ENCODE results near the gene SHCBP1. TPM values are rescaled to one million over a fixed set of nuclear protein-coding genes. Genes with fewer than 3 reads are reported as not detected.

SHCBP1 gene
- total and polyA plus RNA-seq, 9 of the 15 experiments (the other 6 are each of a cell fraction or from before 2014, with no cell fraction given): 6.2 to 29.6 (median 19.7) TPM

DNA sequence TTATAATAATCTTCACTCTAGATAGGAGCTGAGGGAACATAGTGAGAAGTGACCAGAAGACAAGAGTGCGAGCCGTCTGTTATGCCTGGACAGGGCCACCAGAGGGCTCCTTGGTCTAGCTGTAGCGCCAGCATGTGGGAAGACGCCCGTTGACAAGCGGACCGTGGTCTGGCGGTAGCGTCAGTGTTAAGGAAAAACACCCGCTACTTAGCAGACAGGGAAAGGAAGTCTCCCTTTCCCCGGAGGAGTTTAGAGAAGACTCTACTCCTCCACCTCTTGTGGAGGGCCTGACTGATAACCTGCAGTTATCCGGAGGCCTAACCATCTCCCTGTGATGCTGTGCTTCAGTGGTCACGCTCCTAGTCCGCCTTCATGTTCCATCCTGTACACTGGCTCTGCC lies 66.7 kb downstream of the SHCBP1 start (continued):
- TF ChIP-seq, protein P1, sequence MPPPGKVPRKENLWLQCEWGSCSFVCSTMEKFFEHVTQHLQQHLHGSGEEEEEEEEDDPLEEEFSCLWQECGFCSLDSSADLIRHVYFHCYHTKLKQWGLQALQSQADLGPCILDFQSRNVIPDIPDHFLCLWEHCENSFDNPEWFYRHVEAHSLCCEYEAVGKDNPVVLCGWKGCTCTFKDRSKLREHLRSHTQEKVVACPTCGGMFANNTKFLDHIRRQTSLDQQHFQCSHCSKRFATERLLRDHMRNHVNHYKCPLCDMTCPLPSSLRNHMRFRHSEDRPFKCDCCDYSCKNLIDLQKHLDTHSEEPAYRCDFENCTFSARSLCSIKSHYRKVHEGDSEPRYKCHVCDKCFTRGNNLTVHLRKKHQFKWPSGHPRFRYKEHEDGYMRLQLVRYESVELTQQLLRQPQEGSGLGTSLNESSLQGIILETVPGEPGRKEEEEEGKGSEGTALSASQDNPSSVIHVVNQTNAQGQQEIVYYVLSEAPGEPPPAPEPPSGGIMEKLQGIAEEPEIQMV (tag; conservative IDR thresholded peaks at IDR 0.05; ENCODE audit: low read depth): peak; percentile 87; the same call in 1 of the 2 replicates
- TF ChIP-seq, protein P2, sequence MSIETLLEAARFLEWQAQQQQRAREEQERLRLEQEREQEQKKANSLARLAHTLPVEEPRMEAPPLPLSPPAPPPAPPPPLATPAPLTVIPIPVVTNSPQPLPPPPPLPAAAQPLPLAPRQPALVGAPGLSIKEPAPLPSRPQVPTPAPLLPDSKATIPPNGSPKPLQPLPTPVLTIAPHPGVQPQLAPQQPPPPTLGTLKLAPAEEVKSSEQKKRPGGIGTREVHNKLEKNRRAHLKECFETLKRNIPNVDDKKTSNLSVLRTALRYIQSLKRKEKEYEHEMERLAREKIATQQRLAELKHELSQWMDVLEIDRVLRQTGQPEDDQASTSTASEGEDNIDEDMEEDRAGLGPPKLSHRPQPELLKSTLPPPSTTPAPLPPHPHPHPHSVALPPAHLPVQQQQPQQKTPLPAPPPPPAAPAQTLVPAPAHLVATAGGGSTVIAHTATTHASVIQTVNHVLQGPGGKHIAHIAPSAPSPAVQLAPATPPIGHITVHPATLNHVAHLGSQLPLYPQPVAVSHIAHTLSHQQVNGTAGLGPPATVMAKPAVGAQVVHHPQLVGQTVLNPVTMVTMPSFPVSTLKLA (conservative IDR thresholded peaks at IDR 0.05): peak in 1 of 2 experiments; percentile 49; a peak in 2 of 4 replicates
- TF ChIP-seq, protein P3, sequence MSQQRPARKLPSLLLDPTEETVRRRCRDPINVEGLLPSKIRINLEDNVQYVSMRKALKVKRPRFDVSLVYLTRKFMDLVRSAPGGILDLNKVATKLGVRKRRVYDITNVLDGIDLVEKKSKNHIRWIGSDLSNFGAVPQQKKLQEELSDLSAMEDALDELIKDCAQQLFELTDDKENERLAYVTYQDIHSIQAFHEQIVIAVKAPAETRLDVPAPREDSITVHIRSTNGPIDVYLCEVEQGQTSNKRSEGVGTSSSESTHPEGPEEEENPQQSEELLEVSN (IDR thresholded peaks at IDR 0.05; ENCODE audit: borderline replicate concordance in 1 of 2, extremely low read depth in 1 of 2, insufficient read depth in 1 of 2, insufficient read length in 1 of 2, low read depth in 1 of 2, low read length in 1 of 2, poor library complexity in 1 of 2, severe bottlenecking in 1 of 2): peak in 1 of 2 experiments; percentile 52
- TF ChIP-seq MEIS2 (IDR thresholded peaks at IDR 0.05; ENCODE audit: partially characterized antibody): peak; percentile 6
- TF ChIP-seq, protein P4, sequence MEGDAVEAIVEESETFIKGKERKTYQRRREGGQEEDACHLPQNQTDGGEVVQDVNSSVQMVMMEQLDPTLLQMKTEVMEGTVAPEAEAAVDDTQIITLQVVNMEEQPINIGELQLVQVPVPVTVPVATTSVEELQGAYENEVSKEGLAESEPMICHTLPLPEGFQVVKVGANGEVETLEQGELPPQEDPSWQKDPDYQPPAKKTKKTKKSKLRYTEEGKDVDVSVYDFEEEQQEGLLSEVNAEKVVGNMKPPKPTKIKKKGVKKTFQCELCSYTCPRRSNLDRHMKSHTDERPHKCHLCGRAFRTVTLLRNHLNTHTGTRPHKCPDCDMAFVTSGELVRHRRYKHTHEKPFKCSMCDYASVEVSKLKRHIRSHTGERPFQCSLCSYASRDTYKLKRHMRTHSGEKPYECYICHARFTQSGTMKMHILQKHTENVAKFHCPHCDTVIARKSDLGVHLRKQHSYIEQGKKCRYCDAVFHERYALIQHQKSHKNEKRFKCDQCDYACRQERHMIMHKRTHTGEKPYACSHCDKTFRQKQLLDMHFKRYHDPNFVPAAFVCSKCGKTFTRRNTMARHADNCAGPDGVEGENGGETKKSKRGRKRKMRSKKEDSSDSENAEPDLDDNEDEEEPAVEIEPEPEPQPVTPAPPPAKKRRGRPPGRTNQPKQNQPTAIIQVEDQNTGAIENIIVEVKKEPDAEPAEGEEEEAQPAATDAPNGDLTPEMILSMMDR (IDR thresholded peaks at IDR 0.05 in 2 of 3, conservative IDR thresholded peaks at IDR 0.05 in 1 of 3; ENCODE audit: insufficient read depth in 2 of 3, low read depth in 1 of 3, low read length in 3 of 3): peak; percentile 84 to 96 (median 86)

All from K562 (cell line).